Right lobe of liver (tissue), 6 donors: ENCODE data around the gene SETBP1. TPM values are rescaled to one million over a fixed set of nuclear protein-coding genes. Genes with fewer than 3 reads are reported as not detected.

Source experiments
- ATAC-seq, 4 donors: fragments of 200-7000 bp; cut with Tn5 transposase; one replicate each; pipeline ENCODE4 v1.9.1; 2020; ENCODE audit warnings: mild to moderate bottlenecking in 4 of 4, moderate library complexity in 4 of 4
- DNase-seq, 3 donors: peaks; one replicate each; pipeline ENCODE4 v3.0.0-alpha.2; 2020
- H3K27ac ChIP-seq, 3 donors: fragments of 200-600 bp; one replicate each; pipeline ENCODE4 v1.8.0; 2022
- H3K27me3 ChIP-seq, 2 donors: fragments of 200-600 bp; one replicate each; pipeline ENCODE4 v1.8.0; 2022
- H3K36me3 ChIP-seq, 4 donors: fragments of 200-600 bp; sonication (generic) in 1 of 4; one replicate each; pipeline versions ENCODE4 v1.5.1 to v1.8.0; 2017 to 2022; ENCODE audit warnings: control low read depth in 1 of 4
- H3K4me1 ChIP-seq, 4 donors: fragments of 200-600 bp; sonication (generic) in 1 of 4; one replicate each; pipeline versions ENCODE4 v1.5.1 to v1.8.0; 2017 to 2022; ENCODE audit warnings: control low read depth in 1 of 4
- H3K4me3 ChIP-seq, 3 donors: fragments of 200-600 bp; one replicate each; pipeline ENCODE4 v1.8.0; 2022
- H3K9me3 ChIP-seq, 4 donors: fragments of 200-600 bp; sonication (generic) in 1 of 4; one replicate each; pipeline versions ENCODE4 v1.5.1 to v1.8.0; 2017 to 2022; ENCODE audit warnings: control low read depth in 1 of 4
- POLR2A ChIP-seq: fragments of 450-650 bp; IDR thresholded peaks from one replicate; pipeline ENCODE4 v1.6.1; 2017; ENCODE audit warnings: antibody characterized with exemption, mild to moderate bottlenecking
- WGBS: methylation state at CpG from one replicate; pipeline ENCODE4 v1.1.6; 2018; ENCODE audit warnings: low coverage, low lambda C conversion rate; ENCODE audit not compliant: insufficient coverage; ENCODE audit errors: missing lambda C conversion rate; 5-methylcytosine and 5-hydroxymethylcytosine counted together
- intact Hi-C, 2 donors: fragments of 100-400 bp; cut with DNase I; formaldehyde crosslinking; loops; one replicate each; pipeline versions ENCODE4 v1.11.2 to v1.14.1; 2022
- total RNA-seq, 6 experiments: library from RNA; depleted of rRNA in 2 of 6; stranded (reverse); fragments of >200 nt in 2 of 6; fragmentation: NEBNext Ultra II Directional in 3 of 6; extraction: Animal tissue kit (Norgen Biotek cat#: 25700) in 3 of 6; gene quantifications; one replicate each; pipeline versions ENCODE4 v1.1.0 to v1.2.4, GENCODE V29; 2016 to 2023
- TF ChIP-seq, protein P1 (sequence below), 4 donors: fragments of 200-600 bp in 3 of 4; fragments of 450-650 bp in 1 of 4; IDR thresholded peaks; one replicate each; pipeline versions ENCODE4 v1.5.1 to v1.8.0; 2016 to 2022; ENCODE audit warnings: antibody characterized with exemption in 4 of 4, mild to moderate bottlenecking in 2 of 4
- donor health status: DM: no; HTN: yes; CAD: no.
- donor health status: DM: no; HTN: no; CAD: no.
- donor health status: DM: no; HTN: no; CAD: no.
- donor health status: DM: no; HTN: yes; CAD: no.
- donor health status: DM: no; HTN: yes; CAD: no.

SETBP1 gene
- total RNA-seq, 6 experiments from 2014 or later, result 14.3 to 29.1 (median 16.6) TPM

DNA sequence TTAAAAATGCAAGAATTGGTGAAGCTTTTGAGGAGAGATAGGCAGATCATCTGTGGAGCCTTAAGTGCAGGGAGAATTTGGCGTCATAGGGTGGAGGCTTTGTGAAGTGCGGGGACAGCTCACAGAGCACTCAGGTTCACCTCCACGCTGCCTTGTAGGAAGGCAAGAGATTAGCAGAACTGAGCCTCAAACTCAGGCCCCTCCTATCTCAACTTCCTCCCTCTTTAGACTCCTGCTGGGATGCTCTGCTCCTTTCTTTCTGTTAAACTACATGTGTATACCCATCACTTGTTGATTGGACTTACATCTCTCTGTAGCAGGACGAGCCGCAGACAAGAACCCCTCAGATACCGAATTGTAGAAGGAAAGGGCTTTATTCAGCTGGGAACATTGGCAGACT, 422.2 kb downstream of the SETBP1 start:
- Histone ChIP-seq H3K4me3 (no peak overlapping the region), H3K9me3 (no peaks in the 10 kb centered on the region), H3K27me3 (no peaks in the 10 kb centered on the region), H3K4me1 (no peaks in the 10 kb centered on the region), H3K27ac (no peak overlapping the region), H3K36me3 (no peaks in the 10 kb centered on the region)
- intact Hi-C loops, result no loop called here
- WGBS, result 70% methylated on average over 3 of the region's 6 CpGs
- DNase-seq, result no peak
- ATAC-seq, result peak in 1 of 4 donors; percentile 14
- TF ChIP-seq, protein P1, sequence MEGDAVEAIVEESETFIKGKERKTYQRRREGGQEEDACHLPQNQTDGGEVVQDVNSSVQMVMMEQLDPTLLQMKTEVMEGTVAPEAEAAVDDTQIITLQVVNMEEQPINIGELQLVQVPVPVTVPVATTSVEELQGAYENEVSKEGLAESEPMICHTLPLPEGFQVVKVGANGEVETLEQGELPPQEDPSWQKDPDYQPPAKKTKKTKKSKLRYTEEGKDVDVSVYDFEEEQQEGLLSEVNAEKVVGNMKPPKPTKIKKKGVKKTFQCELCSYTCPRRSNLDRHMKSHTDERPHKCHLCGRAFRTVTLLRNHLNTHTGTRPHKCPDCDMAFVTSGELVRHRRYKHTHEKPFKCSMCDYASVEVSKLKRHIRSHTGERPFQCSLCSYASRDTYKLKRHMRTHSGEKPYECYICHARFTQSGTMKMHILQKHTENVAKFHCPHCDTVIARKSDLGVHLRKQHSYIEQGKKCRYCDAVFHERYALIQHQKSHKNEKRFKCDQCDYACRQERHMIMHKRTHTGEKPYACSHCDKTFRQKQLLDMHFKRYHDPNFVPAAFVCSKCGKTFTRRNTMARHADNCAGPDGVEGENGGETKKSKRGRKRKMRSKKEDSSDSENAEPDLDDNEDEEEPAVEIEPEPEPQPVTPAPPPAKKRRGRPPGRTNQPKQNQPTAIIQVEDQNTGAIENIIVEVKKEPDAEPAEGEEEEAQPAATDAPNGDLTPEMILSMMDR (IDR thresholded peaks at IDR 0.05), result no peak
- no peak for TF ChIP-seq POLR2A

DNA sequence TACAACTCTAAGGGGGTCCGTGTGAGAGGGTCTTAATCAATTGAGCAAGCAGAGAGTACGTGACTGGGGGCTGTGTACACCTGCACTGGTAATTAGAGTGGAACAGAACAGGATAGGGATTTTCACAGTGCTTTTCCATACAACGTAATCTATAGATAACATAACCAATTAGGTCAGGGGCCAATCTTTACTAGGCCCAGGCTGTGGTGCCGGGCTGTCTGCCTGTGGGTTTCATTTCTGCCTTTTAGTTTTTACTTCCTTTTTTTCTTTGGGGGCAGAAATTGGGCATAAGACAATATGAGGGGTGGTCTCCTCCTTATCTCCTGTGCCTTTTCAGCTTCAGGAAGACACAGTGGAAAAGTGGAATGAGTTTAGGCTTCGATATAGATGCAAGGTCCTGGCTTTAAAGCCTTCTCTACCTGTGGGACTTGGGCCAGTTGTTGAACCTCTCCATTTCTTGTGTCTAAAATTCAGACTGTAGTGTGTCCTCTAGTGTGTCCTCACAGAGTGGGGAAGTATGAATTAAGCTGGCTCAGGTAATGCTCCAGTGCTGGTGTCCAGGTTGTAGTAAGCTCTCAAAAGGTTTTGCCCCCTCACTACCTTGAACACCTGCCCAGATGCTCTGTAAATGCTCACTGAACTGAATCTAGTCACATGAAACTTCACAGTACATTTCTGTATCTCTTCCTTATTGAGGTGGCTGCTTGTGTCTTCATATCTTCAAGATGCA, 422.8 kb downstream of the SETBP1 start:
- H3K4me1 ChIP-seq, result no peaks in the 10 kb centered on the region
- 50% methylated on average over 5 of the region's 5 CpGs for WGBS
- no peak overlapping the region for H3K27ac ChIP-seq
- no peaks in the 10 kb centered on the region for H3K27me3 ChIP-seq
- no peak overlapping the region for H3K4me3 ChIP-seq
- H3K36me3 ChIP-seq, result no peaks in the 10 kb centered on the region
- no peaks in the 10 kb centered on the region for H3K9me3 ChIP-seq
- ATAC-seq (peak in 1 of 4 donors; percentile 37), DNase-seq (no peak)
- TF ChIP-seq POLR2A, result no peak
- intact Hi-C loops, result no loop called here

DNA sequence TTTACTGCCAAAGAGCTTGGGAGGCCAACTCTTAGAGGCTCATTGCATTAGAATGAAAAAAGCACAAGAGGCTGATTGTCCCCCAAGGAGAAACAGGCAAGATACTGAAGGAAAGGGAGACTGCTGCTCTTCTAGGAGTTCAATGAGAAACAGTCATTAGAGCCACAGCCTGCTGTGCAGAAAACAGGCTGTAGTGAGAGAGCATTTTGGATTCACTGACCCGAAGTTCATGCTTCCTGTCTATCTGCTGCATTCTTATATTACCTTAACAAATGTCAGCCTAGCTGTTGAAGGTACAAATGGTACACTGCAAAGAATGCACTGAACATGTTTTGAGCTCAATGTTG, 423.3 kb downstream of the SETBP1 start:
- ATAC-seq, result no peak
- 25% methylated on average over 1 of the region's 1 CpG for WGBS
- intact Hi-C loops, result no loop called here

DNA sequence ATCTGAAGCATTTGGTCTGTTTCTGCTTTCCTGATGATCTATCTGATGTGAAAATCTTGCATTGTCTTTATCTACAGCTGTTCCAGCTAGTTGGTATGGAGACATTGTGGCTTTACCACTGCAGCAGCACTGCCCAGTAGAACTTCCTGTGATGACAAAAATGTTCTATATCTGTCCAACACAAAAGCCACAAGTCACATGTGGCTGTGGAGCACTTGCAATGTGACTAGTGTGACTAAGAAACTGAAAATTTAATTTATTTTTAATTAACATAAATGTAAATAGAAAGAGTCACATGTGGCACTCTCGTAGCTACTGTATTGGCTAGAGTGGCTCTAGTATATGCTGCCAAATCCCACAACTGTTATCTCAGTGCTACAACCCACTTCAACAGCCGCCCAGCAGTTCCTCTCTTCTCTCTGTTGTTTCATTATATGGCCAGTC, 425.7 kb downstream of the SETBP1 start:
- H3K9me3 ChIP-seq, result no peaks in the 10 kb centered on the region
- H3K4me3 ChIP-seq, result no peak overlapping the region
- no peaks in the 10 kb centered on the region for H3K4me1 ChIP-seq
- no peak overlapping the region for H3K27ac ChIP-seq
- no peaks in the 10 kb centered on the region for H3K27me3 ChIP-seq
- no peak for TF ChIP-seq POLR2A
- TF ChIP-seq, protein P1 (IDR thresholded peaks at IDR 0.05), result no peak
- no peak for DNase-seq
- intact Hi-C loops, result no loop called here
- ATAC-seq, result peak; percentile 54 to 66 (median 59)
- 49% methylated on average over 2 of the region's 2 CpGs for WGBS
- H3K36me3 ChIP-seq, result no peaks in the 10 kb centered on the region

More for the DNA sequence above, 423.3 kb downstream of the SETBP1 start:
- no peaks in the 10 kb centered on the region for H3K36me3 ChIP-seq
- H3K27ac ChIP-seq, result no peak overlapping the region
- no peak overlapping the region for H3K4me3 ChIP-seq
- no peak for TF ChIP-seq POLR2A
- TF ChIP-seq, protein P1 (IDR thresholded peaks at IDR 0.05), result no peak
- H3K9me3 ChIP-seq, result no peaks in the 10 kb centered on the region
- H3K4me1 ChIP-seq, result no peaks in the 10 kb centered on the region
- DNase-seq, result no peak
- no peaks in the 10 kb centered on the region for H3K27me3 ChIP-seq

DNA sequence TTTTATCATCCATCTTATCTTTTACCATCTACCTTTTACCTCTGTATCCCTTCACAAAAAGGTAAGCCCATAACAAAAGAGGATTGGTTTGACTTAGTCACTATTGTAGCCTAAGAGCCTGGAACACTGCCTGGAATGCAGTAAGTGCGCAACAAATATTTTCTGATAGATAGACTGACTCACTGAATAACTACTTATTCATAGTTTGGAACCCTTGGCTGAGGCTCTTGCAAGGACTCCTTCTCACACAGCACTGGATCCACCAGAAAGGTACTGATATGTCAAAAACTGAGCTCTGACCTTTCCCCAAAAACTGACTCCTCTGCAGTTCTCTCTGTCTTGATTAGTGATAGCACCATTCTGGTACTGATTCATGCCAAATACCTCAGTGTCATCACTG, 426.7 kb downstream of the SETBP1 start:
- H3K27ac ChIP-seq, result no peak overlapping the region
- no peak for DNase-seq
- intact Hi-C loops, result no loop called here
- H3K4me3 ChIP-seq, result no peak overlapping the region
- no peaks in the 10 kb centered on the region for H3K27me3 ChIP-seq
- no peaks in the 10 kb centered on the region for H3K36me3 ChIP-seq
- 100% methylated on average over 1 of the region's 1 CpG for WGBS
- TF ChIP-seq, protein P1 (IDR thresholded peaks at IDR 0.05), result no peak
- ATAC-seq, result no peak
- no peaks in the 10 kb centered on the region for H3K9me3 ChIP-seq
- H3K4me1 ChIP-seq, result no peaks in the 10 kb centered on the region
